ENCODE results near the gene TRIM4.

TRIM4 gene

GRCh38 chr7:99944497-99945070, 25.3 kb upstream of the TRIM4 start (continued):
- no peak for TF ChIP-seq ZNF518A (tag by site-specific recombination; conservative IDR thresholded peaks at IDR 0.05; ENCODE audit: low read depth)
- TF ChIP-seq ZNF133 (tag by site-specific recombination; IDR thresholded peaks at IDR 0.05) = no peak

- H3K36me3 ChIP-seq (ENCODE audit: control insufficient read depth in 2 of 2, insufficient read depth in 1 of 2, low read length in 2 of 2) = no peaks in the 10 kb centered on the region
- H3K9me3 ChIP-seq (ENCODE audit: control insufficient read depth, insufficient read depth, low read depth, low read length) = no peaks in the 10 kb centered on the region
- H3K27ac ChIP-seq (ENCODE audit: extremely low read depth, low read depth, low read length) = no peak overlapping the region
- CTCF ChIA-PET = interaction anchor here (0.6 to 1.6 kb wide), 3 partner anchors 14 to 50 kb away, joined by 3 to 4 read pairs (median 4); partner anchors contain the start of gene GJC3
- POLR2A ChIA-PET = no interaction called here
- H3K4me1 ChIP-seq (ENCODE audit: control insufficient read depth, insufficient read depth, low read length) = no peaks in the 10 kb centered on the region
- no peak overlapping the region for H3K4me3 ChIP-seq (ENCODE audit: low read depth, low read length)
- TF ChIP-seq OVOL3 (tag by site-specific recombination; IDR thresholded peaks at IDR 0.05) (no peak), ZNF701 (tag by site-specific recombination; IDR thresholded peaks at IDR 0.05) (no peak), ZXDB (tag by site-specific recombination; IDR thresholded peaks at IDR 0.05) (no peak), YY2 (tag by site-specific recombination; IDR thresholded peaks at IDR 0.05) (no peak), ZNF558 (tag by site-specific recombination; IDR thresholded peaks at IDR 0.05) (no peak), ELK4 (IDR thresholded peaks at IDR 0.05; ENCODE audit: borderline replicate concordance, low read depth, low read length) (no peak), HOXC10 (CRISPR knock-in tag; IDR thresholded peaks at IDR 0.05) (no peak), ZNF214 (tag by site-specific recombination; IDR thresholded peaks at IDR 0.05; ENCODE audit: borderline replicate concordance) (no peak), ZNF48 (tag by site-specific recombination; IDR thresholded peaks at IDR 0.05) (no peak), REST (tag by site-specific recombination; IDR thresholded peaks at IDR 0.05) (no peak), ZNF692 (tag by site-specific recombination; IDR thresholded peaks at IDR 0.05) (no peak), ATF2 (tag by site-specific recombination; IDR thresholded peaks at IDR 0.05; ENCODE audit: low read depth) (no peak), ZNF791 (tag by site-specific recombination; IDR thresholded peaks at IDR 0.05) (no peak), ZNF280C (tag by site-specific recombination; IDR thresholded peaks at IDR 0.05) (no peak), ZBTB48 (tag by site-specific recombination; IDR thresholded peaks at IDR 0.05) (no peak), PRDM1 (tag by site-specific recombination; IDR thresholded peaks at IDR 0.05) (no peak), ZNF585B (tag by site-specific recombination; IDR thresholded peaks at IDR 0.05) (no peak)
These were observed 24.5 kb upstream of the TRIM4 start for GRCh38 chr7:99943641-99944496.
